H1 (cell line): Measurements from ENCODE around the gene KRT13. TPM values are rescaled to one million over a fixed set of nuclear protein-coding genes. Genes with fewer than 3 reads are reported as not detected.
A peak's percentile ranks its signal among the peaks of the same experiment; 100 is the strongest.

Experiments used
- CTCF ChIA-PET: fragments of 300-600 bp; sonication (Branson Sonifier 250); formaldehyde crosslinking; loops from one replicate; lab custom pipeline; 2021; ENCODE audit not compliant: partially characterized antibody; lab: Charles Lee
- POLR2A ChIA-PET: fragments of 300-600 bp; sonication (Branson Sonifier 250); formaldehyde crosslinking; loops from one replicate; lab custom pipeline; 2021; ENCODE audit warnings: inconsistent platforms; ENCODE audit not compliant: partially characterized antibody; lab: Charles Lee
- DNase-seq, 2 experiments: peaks; one replicate each; pipeline versions ENCODE4 v3.0.0 to v3.0.0-alpha.2; 2010 to 2022; ENCODE audit warnings: low spot score in 2 of 2, low read depth in 1 of 2, mixed read lengths in 1 of 2
- FAIRE-seq: peaks from 2 replicates; lab custom pipeline; 2011; peaks lifted over from hg19 to GRCh38; lab: Jason Lieb, UNC
- H2AFZ ChIP-seq: 2 replicates; pipeline ENCODE4 v1.8.1; 2012; ENCODE audit warnings: low read length, inconsistent platforms
- H2AK5ac ChIP-seq: 2 replicates; pipeline ENCODE4 v1.6.1; 2013; ENCODE audit warnings: low read depth, low read length
- H2BK120ac ChIP-seq: replicated peaks from 2 replicates; pipeline ENCODE3; 2013; ENCODE audit warnings: low read depth, low read length, inconsistent platforms
- H2BK12ac ChIP-seq: 2 replicates; pipeline ENCODE4 v1.6.1; 2013; ENCODE audit warnings: low read depth, low read length
- H2BK15ac ChIP-seq: 2 replicates; pipeline ENCODE4 v1.6.1; 2013; ENCODE audit warnings: low read length
- H2BK20ac ChIP-seq: 2 replicates; pipeline ENCODE4 v1.6.1; 2013; ENCODE audit warnings: low read length
- H2BK5ac ChIP-seq: 2 replicates; pipeline ENCODE4 v1.6.1; 2013; ENCODE audit warnings: low read depth, low read length
- H3K14ac ChIP-seq: 2 replicates; pipeline ENCODE4 v1.6.1; 2013; ENCODE audit warnings: inconsistent platforms; ENCODE audit not compliant: insufficient read length
- H3K18ac ChIP-seq: 2 replicates; pipeline ENCODE4 v1.6.1; 2013; ENCODE audit warnings: low read length; ENCODE audit errors: extremely low read depth
- H3K23ac ChIP-seq: 2 replicates; pipeline ENCODE4 v1.6.1; 2013; ENCODE audit warnings: inconsistent platforms; ENCODE audit not compliant: insufficient read length
- H3K23me2 ChIP-seq: 2 replicates; pipeline ENCODE4 v1.6.1; 2013; ENCODE audit warnings: low read depth, low read length
- H3K27ac ChIP-seq: 2 replicates; pipeline ENCODE4 v1.6.1; 2011; ENCODE audit warnings: low read depth, low read length, inconsistent platforms
- H3K27me3 ChIP-seq, 4 experiments: replicated peaks in 1 of 4; 1 replicate in 1 of 4; 2 replicates in 3 of 4; pipeline versions ENCODE4 v1.6.1 to v1.8.1; 2011 to 2013; ENCODE audit warnings: low read length in 3 of 4, mild to moderate bottlenecking in 3 of 4, inconsistent platforms in 2 of 4, mixed read lengths in 2 of 4, moderate library complexity in 1 of 4; ENCODE audit not compliant: control insufficient read depth in 3 of 4, insufficient read depth in 3 of 4; ENCODE audit errors: extremely low read depth in 1 of 4
- H3K36me3 ChIP-seq, 4 experiments: 2 replicates each; pipeline versions ENCODE4 v1.6.1 to v1.8.1; 2011 to 2013; ENCODE audit warnings: mild to moderate bottlenecking in 4 of 4, low read length in 3 of 4, moderate library complexity in 2 of 4, control low read depth in 1 of 4, inconsistent platforms in 1 of 4; ENCODE audit not compliant: insufficient read depth in 4 of 4, control insufficient read depth in 2 of 4
- H3K4ac ChIP-seq: replicated peaks from 2 replicates; pipeline ENCODE3; 2013; ENCODE audit warnings: low read length, low read depth, mixed read lengths, inconsistent platforms; ENCODE audit not compliant: insufficient read length
- H3K4me1 ChIP-seq, 4 experiments: replicated peaks in 1 of 4; 1 replicate in 1 of 4; 2 replicates in 3 of 4; pipeline versions ENCODE4 v1.6.1 to v1.8.1; 2011 to 2013; ENCODE audit warnings: low read length in 3 of 4, inconsistent platforms in 2 of 4, mixed read lengths in 1 of 4; ENCODE audit not compliant: insufficient read depth in 4 of 4, control insufficient read depth in 3 of 4
- H3K4me2 ChIP-seq, 2 experiments: 2 replicates each; pipeline versions ENCODE4 v1.6.1 to v1.8.1; 2011 to 2013; ENCODE audit warnings: low read depth in 2 of 2, low read length in 2 of 2, control low read depth in 1 of 2, inconsistent platforms in 1 of 2, mild to moderate bottlenecking in 1 of 2; ENCODE audit not compliant: insufficient read depth in 1 of 2
- H3K4me3 ChIP-seq, 4 experiments: fragments of 200-600, 300-600 bp in 1 of 4; sonication (generic), shearing (Covaris generic), sonication (Bioruptor Twin) in 1 of 4; 2 replicates each; pipeline versions ENCODE4 v1.5.1 to v1.8.1; 2011 to 2016; ENCODE audit warnings: low read length in 4 of 4, low read depth in 3 of 4, control low read depth in 2 of 4, inconsistent platforms in 2 of 4, mild to moderate bottlenecking in 2 of 4, mixed read lengths in 1 of 4, moderate library complexity in 1 of 4; ENCODE audit not compliant: insufficient read depth in 2 of 4; ENCODE audit errors: extremely low read depth in 1 of 4
- H3K56ac ChIP-seq: replicated peaks from 2 replicates; pipeline ENCODE3; 2013; ENCODE audit warnings: low read depth, mild to moderate bottlenecking, mixed read lengths, low read length, inconsistent platforms; ENCODE audit not compliant: insufficient read length
- H3K79me1 ChIP-seq: 2 replicates; pipeline ENCODE4 v1.6.1; 2013; ENCODE audit warnings: low read depth, low read length, control low read depth
- H3K79me2 ChIP-seq, 2 experiments: 2 replicates each; pipeline versions ENCODE4 v1.6.1 to v1.8.1; 2012 to 2013; ENCODE audit warnings: low read length in 2 of 2, mild to moderate bottlenecking in 2 of 2, inconsistent platforms in 1 of 2; ENCODE audit not compliant: insufficient read depth in 2 of 2, control insufficient read depth in 1 of 2
- H3K9ac ChIP-seq, 4 experiments: replicated peaks in 1 of 4; 1 replicate in 1 of 4; 2 replicates in 3 of 4; pipeline versions ENCODE4 v1.6.1 to v1.8.1; 2011 to 2013; ENCODE audit warnings: low read depth in 3 of 4, low read length in 3 of 4, control low read depth in 2 of 4, mild to moderate bottlenecking in 2 of 4, moderate library complexity in 2 of 4, inconsistent platforms in 1 of 4; ENCODE audit errors: extremely low read depth in 1 of 4
- H3K9me3 ChIP-seq, 2 experiments: 2 replicates each; pipeline versions ENCODE4 v1.6.1 to v1.8.1; 2012 to 2013; ENCODE audit warnings: mild to moderate bottlenecking in 2 of 2, moderate library complexity in 2 of 2, control low read depth in 1 of 2, inconsistent platforms in 1 of 2, low read depth in 1 of 2, low read length in 1 of 2, mixed read lengths in 1 of 2; ENCODE audit not compliant: insufficient read depth in 2 of 2
- H4K20me1 ChIP-seq, 2 experiments: replicated peaks in 1 of 2; 2 replicates each; pipeline versions ENCODE3 to v1.8.1; 2011 to 2013; ENCODE audit warnings: inconsistent platforms in 2 of 2, low read length in 2 of 2, mild to moderate bottlenecking in 1 of 2; ENCODE audit not compliant: insufficient read depth in 2 of 2, control insufficient read depth in 1 of 2
- H4K5ac ChIP-seq: 2 replicates; pipeline ENCODE4 v1.6.1; 2013; ENCODE audit warnings: low read length, low read depth, mixed read lengths, inconsistent platforms; ENCODE audit not compliant: insufficient read length
- H4K8ac ChIP-seq: 2 replicates; pipeline ENCODE4 v1.8.0; 2013; ENCODE audit warnings: mild to moderate bottlenecking, moderate library complexity, low read length, inconsistent platforms; ENCODE audit not compliant: insufficient read depth; ENCODE audit errors: extremely low read depth
- H4K91ac ChIP-seq: replicated peaks from 2 replicates; pipeline ENCODE3; 2013; ENCODE audit warnings: low read length, mixed read lengths, inconsistent platforms; ENCODE audit not compliant: insufficient read length
- CEBPB ChIP-seq: IDR thresholded peaks from 2 replicates; pipeline ENCODE4 v1.6.1; 2012; ENCODE audit warnings: low read depth, low read length
- CHD2 ChIP-seq: IDR thresholded peaks from 2 replicates; pipeline ENCODE4 v1.6.1; 2012; ENCODE audit warnings: low read length, improper control_type of control experiment
- CTCF ChIP-seq, 3 experiments: IDR thresholded peaks; 1 replicate in 2 of 3; 2 replicates in 1 of 3; pipeline versions ENCODE4 v1.5.1 to v1.6.1; 2011; ENCODE audit warnings: low read length in 3 of 3, mild to moderate bottlenecking in 3 of 3, inconsistent platforms in 2 of 3, low read depth in 1 of 3, moderate library complexity in 1 of 3; ENCODE audit not compliant: insufficient read depth in 1 of 3; ENCODE audit errors: control extremely low read depth in 1 of 3
- RAD21 ChIP-seq, 2 experiments: IDR thresholded peaks in 1 of 2; conservative IDR thresholded peaks in 1 of 2; 2 replicates each; pipeline ENCODE4 v1.6.1; 2011; ENCODE audit warnings: low read depth in 2 of 2, low read length in 2 of 2, improper control_type of control experiment in 1 of 2, inconsistent platforms in 1 of 2, mild to moderate bottlenecking in 1 of 2, moderate library complexity in 1 of 2
- RNF2 ChIP-seq: fragments of 200-900, 300-1000 bp; sonication (generic); IDR thresholded peaks from 2 replicates; pipeline ENCODE4 v1.7.1; 2016; ENCODE audit warnings: borderline replicate concordance, low read depth, mild to moderate bottlenecking, antibody characterized with exemption, low read length; ENCODE audit not compliant: poor library complexity, severe bottlenecking; ENCODE audit errors: missing control alignments
- SP2 ChIP-seq: IDR thresholded peaks from 2 replicates; pipeline ENCODE4 v1.6.1; 2012; ENCODE audit warnings: mild to moderate bottlenecking, low read length, inconsistent platforms
- USF2 ChIP-seq: IDR thresholded peaks from 2 replicates; pipeline ENCODE4 v1.6.1; 2011; ENCODE audit warnings: low read length, improper control_type of control experiment
- WGBS, 2 experiments: shearing (Covaris generic) in 1 of 2; methylation state at CpG; one replicate each; pipeline versions ENCODE4 v1.1.6 to v1.1.7; 2013 to 2015; ENCODE audit warnings: low lambda C conversion rate in 2 of 2, mixed read lengths in 2 of 2, inconsistent platforms in 1 of 2, low coverage in 1 of 2, missing lambda C conversion rate in 1 of 2; ENCODE audit not compliant: insufficient replicate concordance in 2 of 2, insufficient coverage in 1 of 2, insufficient read length in 1 of 2; ENCODE audit errors: extremely low coverage in 1 of 2, missing lambda C conversion rate in 1 of 2; 5-methylcytosine and 5-hydroxymethylcytosine counted together
- polyA plus RNA-seq, 7 experiments: library from polyadenylated mRNA; depleted of rRNA in 3 of 7; stranded (reverse) in 5 of 7; unstranded in 2 of 7; fragments of >200 nt in 5 of 7; fragments of 200-250 nt in 2 of 7; gene quantifications; 1 replicate in 5 of 7; 2 replicates in 1 of 7; 4 replicates in 1 of 7; pipeline versions ENCODE4 v1.2.1 to v1.2.3, GENCODE V29; 2011 to 2013; ENCODE audit warnings: missing spikeins in 2 of 7, mixed read lengths in 2 of 7
- total RNA-seq: library from RNA; stranded (reverse); fragmentation: NEBNext Ultra II Directional; extraction: Animal tissue kit (Norgen Biotek cat#: 25700); gene quantifications from 2 replicates; pipeline ENCODE4 v1.2.1, GENCODE V29; 2021

The KRT13 gene
- total and polyA plus RNA-seq, 2 of the 8 experiments (the other 6 are each of a cell fraction or from before 2014, with no cell fraction given) = 0.09 TPM; not detected in 1

GRCh38 chr17:41456204-41456603 lies 49.2 kb downstream of the KRT13 start:
- H3K23ac ChIP-seq = no peak overlapping the region
- no peaks in the 10 kb centered on the region for H4K20me1 ChIP-seq
- H3K4me3 ChIP-seq = no peak overlapping the region
- DNase-seq (peak in 1 of 2 experiments; percentile 49), FAIRE-seq (no peak)
- no peaks in the 10 kb centered on the region for H3K79me2 ChIP-seq
- H3K18ac ChIP-seq = no peak overlapping the region
- no peak overlapping the region for H2AFZ ChIP-seq
- no peaks in the 10 kb centered on the region for H3K27me3 ChIP-seq
- no peaks in the 10 kb centered on the region for H3K23me2 ChIP-seq
- H3K4ac ChIP-seq = no peak overlapping the region
- H3K4me2 ChIP-seq = no peak overlapping the region
- H4K91ac ChIP-seq = no peak overlapping the region
- no peak overlapping the region for H2AK5ac ChIP-seq
- TF ChIP-seq CEBPB (no peak), USF2 (no peak), RNF2 (no peak), RAD21 (IDR thresholded peaks at IDR 0.05 in 1 of 2, conservative IDR thresholded peaks at IDR 0.05 in 1 of 2; ENCODE audit: low read depth in 2 of 2, low read length in 2 of 2) (peak; percentile 64 to 70), CHD2 (no peak), SP2 (no peak), CTCF (IDR thresholded peaks at IDR 0.05; ENCODE audit: control extremely low read depth in 1 of 3, insufficient read depth in 1 of 3, low read depth in 1 of 3, low read length in 3 of 3) (peak; percentile 45 to 70 (median 58))
- H2BK5ac ChIP-seq = no peak overlapping the region
- whole genome bisulfite sequencing, 2 experiments = 71% methylated on average over 3 of the region's 3 CpGs; no CpG with 5 or more reads in 1 of the 2 experiments
- H2BK20ac ChIP-seq = no peak overlapping the region
- H2BK120ac ChIP-seq = no peak overlapping the region
- H2BK12ac ChIP-seq = no peak overlapping the region
- POLR2A ChIA-PET = no interaction called here
- no peaks in the 10 kb centered on the region for H3K79me1 ChIP-seq
- H3K27ac ChIP-seq = no peak overlapping the region
- no peaks in the 10 kb centered on the region for H3K4me1 ChIP-seq
- H2BK15ac ChIP-seq = no peak overlapping the region
- H3K36me3 ChIP-seq = no peaks in the 10 kb centered on the region
- CTCF ChIA-PET = interaction anchor here (0.6 to 3.6 kb wide), 8 partner anchors 9 to 571 kb away, joined by 3 to 15 read pairs (median 4); no protein-coding TSS in a partner anchor
- no peak overlapping the region for H3K14ac ChIP-seq
- peak overlapping the region; percentile 43; the same call in 1 of the 2 replicates for H4K8ac ChIP-seq
- H3K56ac ChIP-seq = no peak overlapping the region
- peaks cover 3 to 9% of the 10 kb centered on the region in 2 experiments; a peak in 2 of 4 replicates for H3K9me3 ChIP-seq
- no peak overlapping the region for H4K5ac ChIP-seq
- no peak overlapping the region for H3K9ac ChIP-seq
